SK-N-SH (cell line): ENCODE measurements around the gene DCLK1. TPM values are rescaled to one million over a fixed set of nuclear protein-coding genes. Genes with fewer than 3 reads are reported as not detected.

Experiments
- CTCF ChIA-PET: fragments of 300-600, 350-600 bp; formaldehyde crosslinking; extraction: SDS; loops from one replicate; lab custom pipeline; 2021; lab: Yijun Ruan, JAX
- POLR2A ChIA-PET: fragments of 350-600 bp; sonication (Branson Sonifier 250); formaldehyde crosslinking; extraction: SDS; loops from one replicate; lab custom pipeline; 2020; ENCODE audit warnings: antibody characterized with exemption, inconsistent platforms; lab: Yijun Ruan, JAX
- DNase-seq: peaks from one replicate; pipeline ENCODE4 v3.0.0; 2012
- H2AFZ ChIP-seq: fragments of 200-600 bp; sonication (generic); 2 replicates; pipeline ENCODE4 v1.8.1; 2016; ENCODE audit warnings: antibody characterized with exemption, mild to moderate bottlenecking, low read depth
- H3F3A ChIP-seq: fragments of 200-600 bp; sonication (generic); replicated peaks from 2 replicates; pipeline ENCODE3; 2016; ENCODE audit warnings: antibody characterized with exemption, mild to moderate bottlenecking; ENCODE audit not compliant: insufficient read depth
- H3K27ac ChIP-seq, 2 experiments: fragments of 200-500 bp in 1 of 2; fragments of 200-600 bp in 1 of 2; sonication (Bioruptor generic) in 1 of 2; sonication (generic), shearing (Covaris generic) in 1 of 2; 2 replicates each; pipeline versions ENCODE4 v1.5.1 to v1.6.1; 2014 to 2016; ENCODE audit warnings: low read depth in 2 of 2, inconsistent platforms in 1 of 2, low read length in 1 of 2, mild to moderate bottlenecking in 1 of 2, mixed read lengths in 1 of 2
- H3K27me3 ChIP-seq: fragments of 200-600 bp; sonication (generic), shearing (Covaris generic); 2 replicates; pipeline ENCODE4 v1.6.1; 2016; ENCODE audit warnings: mixed run types; ENCODE audit not compliant: insufficient read depth
- H3K36me3 ChIP-seq, 2 experiments: fragments of 200-500 bp in 1 of 2; fragments of 200-600 bp in 1 of 2; sonication (Bioruptor generic) in 1 of 2; sonication (generic) in 1 of 2; replicated peaks in 1 of 2; 2 replicates each; pipeline versions ENCODE3 to v1.5.1; 2014 to 2016; ENCODE audit warnings: low read length in 1 of 2, mild to moderate bottlenecking in 1 of 2; ENCODE audit not compliant: insufficient read depth in 2 of 2, control insufficient read depth in 1 of 2
- H3K4me1 ChIP-seq, 2 experiments: fragments of 200-500 bp in 1 of 2; fragments of 200-600 bp in 1 of 2; sonication (Bioruptor generic) in 1 of 2; sonication (generic), shearing (Covaris generic) in 1 of 2; 2 replicates each; pipeline versions ENCODE4 v1.5.1 to v1.6.1; 2014 to 2016; ENCODE audit warnings: low read depth in 1 of 2, low read length in 1 of 2, mixed run types in 1 of 2; ENCODE audit not compliant: insufficient read depth in 2 of 2, control insufficient read depth in 1 of 2
- H3K4me2 ChIP-seq: fragments of 200-600 bp; sonication (generic), shearing (Covaris generic); 2 replicates; pipeline ENCODE4 v1.6.1; 2017; ENCODE audit warnings: mixed run types
- H3K4me3 ChIP-seq, 2 experiments: fragments of 200-500 bp in 1 of 2; fragments of 200-600 bp in 1 of 2; sonication (Bioruptor generic) in 1 of 2; sonication (generic), shearing (Covaris generic) in 1 of 2; 2 replicates each; pipeline versions ENCODE4 v1.5.1 to v1.8.1; 2014 to 2016; ENCODE audit warnings: low read depth in 2 of 2, inconsistent platforms in 1 of 2, low read length in 1 of 2, mild to moderate bottlenecking in 1 of 2, mixed read lengths in 1 of 2, moderate library complexity in 1 of 2
- H3K79me2 ChIP-seq: fragments of 200-600 bp; sonication (generic); 2 replicates; pipeline ENCODE4 v1.8.1; 2017; ENCODE audit warnings: mild to moderate bottlenecking; ENCODE audit not compliant: insufficient read depth
- H3K9ac ChIP-seq: fragments of 200-600 bp; sonication (generic); 2 replicates; pipeline ENCODE4 v1.6.1; 2017; ENCODE audit warnings: mixed run types
- H3K9me2 ChIP-seq: fragments of 200-600 bp; sonication (generic); 2 replicates; pipeline ENCODE4 v1.6.1; 2017; ENCODE audit warnings: mixed run types
- H3K9me3 ChIP-seq: fragments of 200-600 bp; sonication (generic); 2 replicates; pipeline ENCODE4 v1.6.1; 2017; ENCODE audit warnings: mixed run types, mild to moderate bottlenecking, moderate library complexity
- H4K20me1 ChIP-seq: fragments of 200-600 bp; sonication (generic); 2 replicates; pipeline ENCODE4 v1.6.1; 2017; ENCODE audit warnings: mild to moderate bottlenecking, mixed run types; ENCODE audit not compliant: insufficient read depth
- CHD2 ChIP-seq: fragments of 150-350 bp; IDR thresholded peaks from 2 replicates; pipeline ENCODE4 v1.6.1; 2018; ENCODE audit warnings: low read length; ENCODE audit not compliant: partially characterized antibody
- ELF1 ChIP-seq: IDR thresholded peaks from 2 replicates; pipeline ENCODE4 v1.4.0; 2012
- EP300 ChIP-seq, 2 experiments: IDR thresholded peaks; 2 replicates each; pipeline versions ENCODE4 v1.4.0 to v1.6.1; 2012; ENCODE audit warnings: borderline replicate concordance in 1 of 2, low read depth in 1 of 2, low read length in 1 of 2
- EZH2phosphoT487 ChIP-seq: fragments of 200-600 bp; sonication (generic); IDR thresholded peaks from 2 replicates; pipeline ENCODE4 v1.6.1; 2017; ENCODE audit warnings: low read depth, mixed run types, mild to moderate bottlenecking, antibody characterized with exemption, moderate library complexity, borderline replicate concordance
- FOSL2 ChIP-seq: IDR thresholded peaks from 2 replicates; pipeline ENCODE4 v1.4.0; 2012; ENCODE audit warnings: low read depth, mild to moderate bottlenecking, moderate library complexity, borderline replicate concordance
- FOXJ3 ChIP-seq: sonication (generic); formaldehyde crosslinking; IDR thresholded peaks from 2 replicates; pipeline ENCODE4 v1.5.1; 2020; ENCODE audit warnings: mild to moderate bottlenecking, missing genetic modification reagents
- FOXM1 ChIP-seq: IDR thresholded peaks from 2 replicates; pipeline ENCODE4 v1.4.0; 2012; ENCODE audit warnings: low read depth, mild to moderate bottlenecking
- IRF3 ChIP-seq: fragments of 150-350 bp; IDR thresholded peaks from 2 replicates; pipeline ENCODE4 v1.6.1; 2016; ENCODE audit warnings: mild to moderate bottlenecking, low read depth, low read length
- JUND ChIP-seq: IDR thresholded peaks from 2 replicates; pipeline ENCODE4 v1.4.0; 2012
- MEF2A ChIP-seq: IDR thresholded peaks from 2 replicates; pipeline ENCODE4 v1.4.0; 2012; ENCODE audit warnings: low read depth, borderline replicate concordance
- NFIC ChIP-seq: IDR thresholded peaks from 2 replicates; pipeline ENCODE4 v1.4.0; 2012; ENCODE audit warnings: borderline replicate concordance
- POLR2AphosphoS5 ChIP-seq: IDR thresholded peaks from 2 replicates; pipeline ENCODE4 v1.6.1; 2012; ENCODE audit warnings: low read depth, low read length
- RAD21 ChIP-seq: IDR thresholded peaks from 2 replicates; pipeline ENCODE4 v1.6.1; 2012; ENCODE audit warnings: mild to moderate bottlenecking, low read length
- RCOR1 ChIP-seq: fragments of 150-350 bp; IDR thresholded peaks from 2 replicates; pipeline ENCODE4 v1.6.1; 2017; ENCODE audit warnings: antibody characterized with exemption, low read length
- RFX5 ChIP-seq: IDR thresholded peaks from 2 replicates; pipeline ENCODE4 v1.6.1; 2012; ENCODE audit warnings: mild to moderate bottlenecking, improper control_type of control experiment, low read length
- RXRA ChIP-seq: IDR thresholded peaks from 2 replicates; pipeline ENCODE4 v1.4.0; 2012; ENCODE audit warnings: low read depth, mild to moderate bottlenecking, borderline replicate concordance
- SMC3 ChIP-seq: IDR thresholded peaks from 2 replicates; pipeline ENCODE4 v1.6.1; 2012; ENCODE audit warnings: low read depth, low read length, improper control_type of control experiment
- TAF1 ChIP-seq: IDR thresholded peaks from 2 replicates; pipeline ENCODE4 v1.6.1; 2012; ENCODE audit warnings: low read depth, mild to moderate bottlenecking, low read length, moderate library complexity, borderline replicate concordance
- TCF12 ChIP-seq: IDR thresholded peaks from 2 replicates; pipeline ENCODE4 v1.4.0; 2012
- USF2 ChIP-seq: fragments of 150-350 bp; IDR thresholded peaks from 2 replicates; pipeline ENCODE4 v1.6.1; 2017; ENCODE audit warnings: antibody characterized with exemption, low read length, low read depth, borderline replicate concordance
- WGBS: methylation state at CpG from one replicate; pipeline ENCODE4 v1.1.6; 2017; ENCODE audit warnings: low lambda C conversion rate; 5-methylcytosine and 5-hydroxymethylcytosine counted together
- polyA plus RNA-seq, 3 experiments: library from polyadenylated mRNA; depleted of rRNA; stranded (reverse); fragments of >200 nt; gene quantifications; 2 replicates each; pipeline ENCODE4 v1.2.3, GENCODE V29; 2012
- TF ChIP-seq, protein P1 (sequence below): IDR thresholded peaks from 2 replicates; pipeline ENCODE4; 2012
- TF ChIP-seq, protein P2 (sequence below): IDR thresholded peaks from 2 replicates; pipeline ENCODE4 v1.4.0; 2012; ENCODE audit warnings: low read depth, borderline replicate concordance

DCLK1 gene
- polyA plus RNA-seq, 1 of the 3 experiments (the other 2 are of a cell fraction), result 1.1 TPM

- Histone ChIP-seq H3K4me3 (no peak overlapping the region), H3K36me3 (no peaks in the 10 kb centered on the region), H3K27ac (no peak overlapping the region), H3K27me3 (no peaks in the 10 kb centered on the region), H3K4me2 (no peak overlapping the region), H3K9me2 (no peaks in the 10 kb centered on the region), H3K4me1 (peaks cover 4 to 21% of the 10 kb centered on the region in 2 experiments; a peak in 3 of 4 replicates), H3F3A (peaks cover 7% of the 10 kb centered on the region), H3K9ac (no peak overlapping the region), H4K20me1 (no peaks in the 10 kb centered on the region), H3K79me2 (no peaks in the 10 kb centered on the region), H3K9me3 (no peaks in the 10 kb centered on the region), H2AFZ (no peak overlapping the region)
- no peak for TF ChIP-seq RXRA
- TF ChIP-seq FOXJ3 (CRISPR knock-in tag), result no peak
- TF ChIP-seq POLR2AphosphoS5, result no peak
- no peak for TF ChIP-seq RFX5
- no peak for TF ChIP-seq TCF12
- no peak for TF ChIP-seq SMC3
- no peak for TF ChIP-seq FOSL2
- TF ChIP-seq, protein P1, sequence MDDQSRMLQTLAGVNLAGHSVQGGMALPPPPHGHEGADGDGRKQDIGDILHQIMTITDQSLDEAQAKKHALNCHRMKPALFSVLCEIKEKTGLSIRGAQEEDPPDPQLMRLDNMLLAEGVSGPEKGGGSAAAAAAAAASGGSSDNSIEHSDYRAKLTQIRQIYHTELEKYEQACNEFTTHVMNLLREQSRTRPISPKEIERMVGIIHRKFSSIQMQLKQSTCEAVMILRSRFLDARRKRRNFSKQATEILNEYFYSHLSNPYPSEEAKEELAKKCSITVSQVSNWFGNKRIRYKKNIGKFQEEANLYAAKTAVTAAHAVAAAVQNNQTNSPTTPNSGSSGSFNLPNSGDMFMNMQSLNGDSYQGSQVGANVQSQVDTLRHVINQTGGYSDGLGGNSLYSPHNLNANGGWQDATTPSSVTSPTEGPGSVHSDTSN, result no peak
- TF ChIP-seq CHD2, result no peak
- CTCF ChIA-PET, result no interaction called here
- POLR2A ChIA-PET, result no interaction called here
- 86% methylated on average over 1 of the region's 1 CpG for WGBS
- no peak for DNase-seq
These were observed 148.0 kb downstream of the DCLK1 start for GRCh38 chr13:35983206-35983605.

DNA sequence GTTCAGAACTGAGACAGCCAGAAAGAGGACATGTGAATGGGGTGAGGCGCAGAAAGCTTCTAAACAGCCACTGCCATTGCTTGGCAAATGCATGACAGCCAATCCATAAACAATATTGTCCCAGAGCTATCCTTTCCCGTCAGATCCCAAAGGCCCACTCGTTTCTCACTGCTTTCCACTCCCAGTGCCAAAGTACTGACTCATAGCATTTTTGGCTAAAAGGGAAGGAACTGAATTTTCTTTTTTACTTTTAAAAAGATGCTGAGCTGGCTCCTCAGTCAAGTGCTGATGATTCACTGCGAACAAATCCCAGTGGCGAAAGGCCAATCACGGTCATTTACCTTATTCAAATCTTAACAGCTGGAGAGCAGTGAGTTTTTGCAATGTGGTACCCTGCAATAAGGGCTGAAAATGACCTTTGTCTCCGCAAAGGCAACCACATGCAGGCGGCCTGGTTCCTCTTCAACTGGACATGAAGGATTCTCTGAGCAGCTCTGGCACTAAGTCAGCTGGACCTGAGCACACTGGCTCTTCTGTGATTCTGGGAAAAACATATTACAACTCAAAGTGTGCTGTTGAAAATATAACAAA is 151.7 kb downstream of the DCLK1 start:
- Histone ChIP-seq H3K4me3 (no peak overlapping the region), H3K4me2 (peak overlapping the region; percentile 38), H3K4me1 (peaks cover 0 to 6% of the 10 kb centered on the region in 2 experiments; a peak in 1 of 4 replicates), H3K9ac (no peak overlapping the region), H3K9me3 (no peaks in the 10 kb centered on the region), H3K79me2 (no peaks in the 10 kb centered on the region), H3K36me3 (no peaks in the 10 kb centered on the region), H3K27me3 (no peaks in the 10 kb centered on the region), H3F3A (peaks cover 7% of the 10 kb centered on the region), H3K9me2 (no peaks in the 10 kb centered on the region), H3K27ac (peak overlapping the region in 1 of 2 experiments; percentile 80; a peak in 2 of 4 replicates), H4K20me1 (no peaks in the 10 kb centered on the region), H2AFZ (no peak overlapping the region)
- ChIA-PET CTCF (interaction anchor here (0.6 to 6.3 kb wide), 42 partner anchors 11 to 756 kb away, joined by 3 to 228 read pairs (median 4); partner anchors contain the start of gene DCLK1), POLR2A (no interaction called here)
- no peak for DNase-seq
- WGBS, result 65% methylated on average over 8 of the region's 8 CpGs
- TF ChIP-seq, protein P1, result peak; percentile 66
- TF ChIP-seq TAF1, result no peak
- TF ChIP-seq NFIC, result peak; percentile 69
- TF ChIP-seq CHD2, result no peak
- no peak for TF ChIP-seq EZH2phosphoT487
- TF ChIP-seq JUND, result peak; percentile 75
- TF ChIP-seq MEF2A, result no peak
- TF ChIP-seq RCOR1, result no peak
- TF ChIP-seq ELF1, result no peak
- peak; percentile 21; the same call in 1 of the 2 replicates for TF ChIP-seq POLR2AphosphoS5
- peak; percentile 70 for TF ChIP-seq TCF12
- TF ChIP-seq FOXJ3 (CRISPR knock-in tag), result no peak
- no peak for TF ChIP-seq IRF3
- TF ChIP-seq, protein P2, sequence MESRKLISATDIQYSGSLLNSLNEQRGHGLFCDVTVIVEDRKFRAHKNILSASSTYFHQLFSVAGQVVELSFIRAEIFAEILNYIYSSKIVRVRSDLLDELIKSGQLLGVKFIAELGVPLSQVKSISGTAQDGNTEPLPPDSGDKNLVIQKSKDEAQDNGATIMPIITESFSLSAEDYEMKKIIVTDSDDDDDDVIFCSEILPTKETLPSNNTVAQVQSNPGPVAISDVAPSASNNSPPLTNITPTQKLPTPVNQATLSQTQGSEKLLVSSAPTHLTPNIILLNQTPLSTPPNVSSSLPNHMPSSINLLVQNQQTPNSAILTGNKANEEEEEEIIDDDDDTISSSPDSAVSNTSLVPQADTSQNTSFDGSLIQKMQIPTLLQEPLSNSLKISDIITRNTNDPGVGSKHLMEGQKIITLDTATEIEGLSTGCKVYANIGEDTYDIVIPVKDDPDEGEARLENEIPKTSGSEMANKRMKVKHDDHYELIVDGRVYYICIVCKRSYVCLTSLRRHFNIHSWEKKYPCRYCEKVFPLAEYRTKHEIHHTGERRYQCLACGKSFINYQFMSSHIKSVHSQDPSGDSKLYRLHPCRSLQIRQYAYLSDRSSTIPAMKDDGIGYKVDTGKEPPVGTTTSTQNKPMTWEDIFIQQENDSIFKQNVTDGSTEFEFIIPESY, result no peak
- no peak for TF ChIP-seq RAD21
- TF ChIP-seq EP300 (IDR thresholded peaks at IDR 0.05; ENCODE audit: borderline replicate concordance in 1 of 2, low read depth in 1 of 2, low read length in 1 of 2), result peak in 1 of 2 experiments; percentile 53; a peak in 1 of 4 replicates
- peak; percentile 30; the same call in 1 of the 2 replicates for TF ChIP-seq FOXM1
- TF ChIP-seq FOSL2, result peak; percentile 71
- TF ChIP-seq USF2, result no peak
